Adipocyte (in vitro differentiated cells): Measurements from ENCODE around the gene EMC6.

Source experiments
- DNase-seq: peaks from one replicate; pipeline ENCODE4 v3.0.0-alpha.2; 2015; ENCODE audit warnings: low read depth
- H3K27me3 ChIP-seq: replicated peaks from 2 replicates; pipeline ENCODE4 v1.7.0; 2013; ENCODE audit warnings: mild to moderate bottlenecking, low read length, moderate library complexity; ENCODE audit not compliant: control insufficient read depth, insufficient read depth
- H3K36me3 ChIP-seq: 2 replicates; pipeline ENCODE4 v1.7.0; 2013; ENCODE audit warnings: low read length, mild to moderate bottlenecking, moderate library complexity; ENCODE audit not compliant: control insufficient read depth, insufficient read depth, severe bottlenecking
- H3K4me1 ChIP-seq: 2 replicates; pipeline ENCODE4 v1.7.0; 2013; ENCODE audit warnings: mild to moderate bottlenecking, low read length, moderate library complexity; ENCODE audit not compliant: control insufficient read depth, insufficient read depth
- H3K4me3 ChIP-seq: 2 replicates; pipeline ENCODE4 v1.7.0; 2013; ENCODE audit warnings: mild to moderate bottlenecking, low read length, moderate library complexity
- H3K9ac ChIP-seq: 2 replicates; pipeline ENCODE4 v1.7.0; 2013; ENCODE audit warnings: mild to moderate bottlenecking, low read length, moderate library complexity
- H3K9me3 ChIP-seq: 2 replicates; pipeline ENCODE4 v1.7.0; 2013; ENCODE audit warnings: mild to moderate bottlenecking, low read length, moderate library complexity; ENCODE audit not compliant: control insufficient read depth

EMC6 gene

DNA sequence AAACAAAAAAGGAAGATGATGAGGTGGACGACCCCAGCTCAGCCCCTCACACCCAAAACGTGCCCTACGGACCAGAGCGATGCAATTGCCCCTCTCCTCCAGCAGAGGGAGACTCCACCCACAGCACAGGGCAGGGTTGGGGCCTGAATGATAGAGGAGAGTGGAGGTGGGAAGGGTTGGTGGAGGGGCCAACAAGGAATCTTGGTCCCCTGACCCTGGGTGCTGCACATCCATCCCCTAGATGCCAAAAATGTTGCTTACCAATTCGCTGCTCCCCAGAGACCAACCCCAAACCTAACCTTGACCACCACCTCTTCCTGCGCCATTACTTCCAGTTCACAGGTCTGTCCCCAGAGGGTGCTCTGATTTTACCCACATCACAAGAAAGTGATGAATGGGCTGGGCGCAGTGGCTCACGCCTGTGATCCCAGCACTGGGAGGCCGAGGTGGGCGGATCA is 14.5 kb downstream of the EMC6 start:
- DNase-seq: peak; percentile 66
- peaks cover 38% of the 10 kb centered on the region for H3K27me3 ChIP-seq
- H3K4me3 ChIP-seq: no peak overlapping the region
- no peaks in the 10 kb centered on the region for H3K36me3 ChIP-seq
- no peaks in the 10 kb centered on the region for H3K4me1 ChIP-seq
- no peaks in the 10 kb centered on the region for H3K9me3 ChIP-seq
- H3K9ac ChIP-seq: no peak overlapping the region

- H3K9ac ChIP-seq: no peak overlapping the region
- H3K27me3 ChIP-seq: peaks cover 33% of the 10 kb centered on the region
- DNase-seq: no peak
- H3K9me3 ChIP-seq: no peaks in the 10 kb centered on the region
- no peaks in the 10 kb centered on the region for H3K4me1 ChIP-seq
- H3K4me3 ChIP-seq: no peak overlapping the region
- no peaks in the 10 kb centered on the region for H3K36me3 ChIP-seq
These were observed 16.6 kb downstream of the EMC6 start for GRCh38 chr17:3685174-3685573.

- no peak for DNase-seq
- Histone ChIP-seq H3K4me3 (no peak overlapping the region), H3K9me3 (no peaks in the 10 kb centered on the region), H3K36me3 (no peaks in the 10 kb centered on the region), H3K9ac (no peak overlapping the region), H3K27me3 (peaks cover 26% of the 10 kb centered on the region), H3K4me1 (no peaks in the 10 kb centered on the region)
These were observed 19.5 kb downstream of the EMC6 start for GRCh38 chr17:3688027-3688553.

DNA sequence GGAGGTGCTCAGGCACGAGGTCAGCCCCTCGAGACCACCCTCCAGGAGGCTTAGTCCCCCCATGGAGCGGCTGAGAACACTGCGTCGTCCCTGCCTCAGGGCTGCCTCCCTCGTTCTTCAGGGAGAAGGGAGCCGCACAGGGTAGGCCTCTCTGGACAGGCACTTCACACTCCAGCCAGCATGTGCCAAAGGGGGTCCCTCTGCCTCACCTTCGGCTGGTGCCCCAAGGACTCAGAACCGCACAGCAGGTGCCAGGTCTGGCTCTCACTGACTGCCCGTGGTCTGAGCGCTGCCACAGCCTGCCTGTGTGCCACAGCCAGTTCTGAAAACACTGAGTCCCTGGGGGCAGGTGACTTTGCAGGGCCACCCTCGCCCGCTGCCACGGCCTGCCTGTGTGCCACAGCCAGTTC is 20.2 kb downstream of the EMC6 start:
- no peak overlapping the region for H3K9ac ChIP-seq
- no peak overlapping the region for H3K4me3 ChIP-seq
- no peak for DNase-seq
- H3K9me3 ChIP-seq: no peaks in the 10 kb centered on the region
- H3K27me3 ChIP-seq: peaks cover 23% of the 10 kb centered on the region
- H3K36me3 ChIP-seq: no peaks in the 10 kb centered on the region
- H3K4me1 ChIP-seq: no peaks in the 10 kb centered on the region

- H3K4me1 ChIP-seq: no peaks in the 10 kb centered on the region
- no peak for DNase-seq
- H3K9me3 ChIP-seq: no peaks in the 10 kb centered on the region
- no peak overlapping the region for H3K9ac ChIP-seq
- H3K36me3 ChIP-seq: no peaks in the 10 kb centered on the region
- H3K4me3 ChIP-seq: no peak overlapping the region
- H3K27me3 ChIP-seq: peaks cover 18% of the 10 kb centered on the region
These were observed 20.9 kb downstream of the EMC6 start for GRCh38 chr17:3689262-3690093.

- no peak for DNase-seq
- H3K4me1 ChIP-seq: peaks cover under 1% of the 10 kb centered on the region
These were observed 21.6 kb downstream of the EMC6 start for GRCh38 chr17:3690094-3690715.

DNA sequence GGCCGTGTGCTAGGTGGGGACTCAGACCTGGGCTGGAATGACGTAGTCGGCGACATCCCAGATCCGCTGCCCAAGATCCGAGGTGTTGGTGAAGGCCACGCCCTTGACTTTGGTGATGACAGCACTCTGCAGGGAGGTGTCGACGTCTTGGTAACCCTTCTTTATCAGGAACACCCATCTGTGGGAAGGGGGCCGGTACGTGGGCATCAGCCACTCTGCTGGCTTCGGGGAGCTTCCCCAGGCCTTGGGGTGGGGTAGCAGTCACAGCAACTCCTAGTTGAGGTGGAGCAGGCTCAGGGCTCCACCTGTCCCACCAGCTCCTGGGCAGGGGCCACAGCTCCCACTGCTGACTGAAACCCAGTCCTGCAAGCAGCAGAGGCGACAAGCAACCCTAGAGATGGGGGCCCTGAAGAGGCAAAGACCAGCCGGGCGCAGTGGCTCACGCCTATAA is 23.0 kb downstream of the EMC6 start:
- H3K36me3 ChIP-seq: no peaks in the 10 kb centered on the region
- H3K9me3 ChIP-seq: no peaks in the 10 kb centered on the region
- no peak for DNase-seq
- H3K4me3 ChIP-seq: no peak overlapping the region
- H3K27me3 ChIP-seq: peaks cover 10% of the 10 kb centered on the region
- no peak overlapping the region for H3K9ac ChIP-seq
- peaks cover 4% of the 10 kb centered on the region for H3K4me1 ChIP-seq

More at GRCh38 chr17:3690094-3690715, 21.6 kb downstream of the EMC6 start:
- Histone ChIP-seq H3K27me3 (peaks cover 11% of the 10 kb centered on the region), H3K9me3 (no peaks in the 10 kb centered on the region), H3K4me3 (no peak overlapping the region), H3K36me3 (no peaks in the 10 kb centered on the region), H3K9ac (no peak overlapping the region)

GRCh38 chr17:3692346-3692745 is 23.7 kb downstream of the EMC6 start:
- no peak overlapping the region for H3K9ac ChIP-seq
- H3K4me1 ChIP-seq: peaks cover 4% of the 10 kb centered on the region
- no peak for DNase-seq
- H3K36me3 ChIP-seq: no peaks in the 10 kb centered on the region
- H3K9me3 ChIP-seq: no peaks in the 10 kb centered on the region
- peaks cover 10% of the 10 kb centered on the region for H3K27me3 ChIP-seq
- no peak overlapping the region for H3K4me3 ChIP-seq

DNA sequence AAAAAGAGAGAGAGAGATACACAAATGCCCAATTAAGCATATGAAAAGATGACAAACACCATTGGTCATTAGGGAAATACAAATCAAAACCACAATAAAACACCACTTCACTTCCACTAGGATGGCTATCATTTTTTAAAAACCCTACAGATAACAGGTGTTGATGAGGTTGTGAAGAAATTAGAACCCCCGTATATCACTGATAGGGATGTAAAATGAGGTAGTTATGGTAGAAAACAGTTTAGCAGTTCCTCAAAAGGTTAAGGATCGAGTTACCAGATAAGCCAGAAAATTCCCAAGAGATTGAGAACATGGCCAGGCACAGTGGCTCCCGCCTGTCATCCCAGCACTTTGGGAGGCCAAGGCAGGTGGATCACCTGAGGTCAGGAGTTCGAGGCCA is 24.5 kb downstream of the EMC6 start:
- DNase-seq: no peak
- H3K36me3 ChIP-seq: no peaks in the 10 kb centered on the region
- H3K9me3 ChIP-seq: peaks cover 6% of the 10 kb centered on the region
- no peak overlapping the region for H3K9ac ChIP-seq
- no peak overlapping the region for H3K4me3 ChIP-seq
- peaks cover 4% of the 10 kb centered on the region for H3K4me1 ChIP-seq
- peaks cover 10% of the 10 kb centered on the region for H3K27me3 ChIP-seq

GRCh38 chr17:3693829-3694231 is 25.2 kb downstream of the EMC6 start:
- Histone ChIP-seq H3K36me3 (no peaks in the 10 kb centered on the region), H3K4me3 (no peak overlapping the region), H3K4me1 (peaks cover 4% of the 10 kb centered on the region), H3K9ac (no peak overlapping the region), H3K9me3 (peaks cover 12% of the 10 kb centered on the region), H3K27me3 (peaks cover 10% of the 10 kb centered on the region)
- no peak for DNase-seq

DNA sequence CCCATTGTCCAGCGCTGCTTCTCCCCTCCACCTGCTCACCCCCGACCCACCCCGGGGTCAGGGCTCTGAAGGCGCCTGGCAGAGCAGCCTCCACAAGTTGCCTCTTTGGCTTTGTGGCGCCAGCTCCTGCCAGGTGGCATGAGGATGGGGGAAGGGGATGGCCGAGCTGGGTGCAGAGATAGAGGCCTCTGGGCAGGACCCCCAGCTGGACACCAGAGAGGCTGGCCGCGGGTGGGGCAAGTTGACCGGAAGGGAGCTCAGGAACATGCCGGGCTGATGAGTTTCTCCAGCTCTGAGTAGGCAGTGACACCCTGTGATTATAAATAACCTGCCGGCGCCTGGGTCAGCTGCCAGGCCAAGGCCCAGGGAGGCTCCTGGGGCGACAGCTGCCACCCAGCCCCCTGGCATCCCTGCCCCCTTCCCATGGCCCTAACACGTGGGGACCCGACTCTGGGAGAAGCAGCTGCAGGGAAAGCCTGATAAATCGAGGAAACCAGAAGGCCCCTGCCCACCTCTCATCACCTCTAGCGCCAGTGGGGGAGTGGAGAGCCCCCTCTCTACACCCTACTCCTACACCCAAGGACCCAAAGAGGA is 26.6 kb downstream of the EMC6 start:
- Histone ChIP-seq H3K9ac (no peak overlapping the region), H3K36me3 (no peaks in the 10 kb centered on the region), H3K27me3 (peaks cover 10% of the 10 kb centered on the region), H3K4me1 (peaks cover 4% of the 10 kb centered on the region), H3K4me3 (peak overlapping the region; percentile 78), H3K9me3 (peaks cover 12% of the 10 kb centered on the region)
- no peak for DNase-seq
